Right lobe of liver (tissue), 4 donors: ENCODE results near the gene ERI2.

Source experiments
- CTCF ChIP-seq, 4 donors: fragments of 200-600 bp in 3 of 4; fragments of 450-650 bp in 1 of 4; IDR thresholded peaks; one replicate each; pipeline versions ENCODE4 v1.5.1 to v1.8.0; 2016 to 2022; ENCODE audit warnings: antibody characterized with exemption in 4 of 4, mild to moderate bottlenecking in 2 of 4
- POLR2A ChIP-seq: fragments of 450-650 bp; IDR thresholded peaks from one replicate; pipeline ENCODE4 v1.6.1; 2017; ENCODE audit warnings: antibody characterized with exemption, mild to moderate bottlenecking
- donor health status: DM: no; HTN: no; CAD: no.
- donor health status: DM: no; HTN: no; CAD: no.
- donor health status: DM: no; HTN: yes; CAD: no.

DNA sequence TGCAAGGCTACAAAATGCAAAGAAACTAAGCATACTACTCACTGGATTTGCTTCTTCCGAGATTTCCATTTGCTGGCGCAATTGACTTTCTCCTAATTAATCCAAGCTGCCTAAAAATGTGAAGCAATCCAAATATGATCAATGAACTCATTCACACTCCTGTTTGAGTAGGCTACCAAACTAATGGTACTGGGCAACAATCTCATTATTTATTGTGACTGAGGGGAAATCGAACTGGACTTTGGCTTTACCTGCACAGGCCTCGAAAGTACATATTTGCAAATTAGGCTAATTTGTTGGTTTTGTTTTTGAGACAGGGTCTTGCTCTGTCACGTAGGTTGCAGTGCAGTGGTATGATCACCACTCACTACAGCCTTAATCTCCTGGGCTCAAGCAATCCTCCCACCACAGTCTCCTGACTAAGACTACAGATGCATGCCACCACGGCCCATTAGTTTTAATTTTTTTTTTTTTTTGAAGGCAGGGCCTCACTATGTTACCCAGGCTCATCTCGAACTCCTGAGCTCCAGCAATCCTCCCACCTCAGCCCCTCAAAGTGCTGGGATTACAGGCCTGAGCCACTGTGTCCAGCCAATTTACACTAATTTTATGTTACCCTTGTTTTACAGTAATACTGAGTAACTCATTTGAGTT is 2.6 kb downstream of the ERI2 start:
- TF ChIP-seq CTCF (IDR thresholded peaks at IDR 0.05) (no peak), POLR2A (no peak)
